Activated CD4-positive, CD25-positive, alpha-beta regulatory T cell treated with anti-CD3 and anti-CD28 coated beads, Interleukin-2, amount 50 U/mL, for 24 hours (primary cell): ENCODE measurements around the gene THRA.
A peak's percentile ranks its signal among the peaks of the same experiment; 100 is the strongest.

Source experiments
- ATAC-seq, 2 donors: fragments of 150-1000 bp; cut with Tn5 transposase; one replicate each; pipeline ENCODE4 v1.10.0; 2021; ENCODE audit warnings: mild to moderate bottlenecking in 1 of 2, moderate library complexity in 1 of 2

Gene THRA

GRCh38 chr17:40062329-40063186 lies at the start of gene THRA:
TSS of gene THRA (plus strand) at chr17:40062965. CDS start at chr17:40074489, 11,524 bp downstream.
- ATAC-seq = peak; percentile 83 to 88

- ATAC-seq = no peak
Measured at GRCh38 chr17:40014375-40014980, 48.3 kb upstream of the THRA start.

GRCh38 chr17:40015005-40015997 lies 47.5 kb upstream of the THRA start, which contains the start of gene CSF3:
TSS of gene CSF3 (plus strand) at chr17:40015440. CDS start at chr17:40015475, 35 bp downstream.
- no peak for ATAC-seq

GRCh38 chr17:40015998-40016985 lies 46.5 kb upstream of the THRA start:
- ATAC-seq = no peak

DNA sequence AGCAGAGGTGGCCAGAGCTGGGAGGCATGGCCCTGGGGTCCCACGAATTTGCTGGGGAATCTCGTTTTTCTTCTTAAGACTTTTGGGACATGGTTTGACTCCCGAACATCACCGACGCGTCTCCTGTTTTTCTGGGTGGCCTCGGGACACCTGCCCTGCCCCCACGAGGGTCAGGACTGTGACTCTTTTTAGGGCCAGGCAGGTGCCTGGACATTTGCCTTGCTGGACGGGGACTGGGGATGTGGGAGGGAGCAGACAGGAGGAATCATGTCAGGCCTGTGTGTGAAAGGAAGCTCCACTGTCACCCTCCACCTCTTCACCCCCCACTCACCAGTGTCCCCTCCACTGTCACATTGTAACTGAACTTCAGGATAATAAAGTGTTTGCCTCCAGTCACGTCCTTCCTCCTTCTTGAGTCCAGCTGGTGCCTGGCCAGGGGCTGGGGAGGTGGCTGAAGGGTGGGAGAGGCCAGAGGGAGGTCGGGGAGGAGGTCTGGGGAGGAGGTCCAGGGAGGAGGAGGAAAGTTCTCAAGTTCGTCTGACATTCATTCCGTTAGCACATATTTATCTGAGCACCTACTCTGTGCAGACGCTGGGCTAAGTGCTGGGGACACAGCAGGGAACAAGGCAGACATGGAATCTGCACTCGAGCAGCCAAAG lies 45.2 kb upstream of the THRA start:
- ATAC-seq = no peak

DNA sequence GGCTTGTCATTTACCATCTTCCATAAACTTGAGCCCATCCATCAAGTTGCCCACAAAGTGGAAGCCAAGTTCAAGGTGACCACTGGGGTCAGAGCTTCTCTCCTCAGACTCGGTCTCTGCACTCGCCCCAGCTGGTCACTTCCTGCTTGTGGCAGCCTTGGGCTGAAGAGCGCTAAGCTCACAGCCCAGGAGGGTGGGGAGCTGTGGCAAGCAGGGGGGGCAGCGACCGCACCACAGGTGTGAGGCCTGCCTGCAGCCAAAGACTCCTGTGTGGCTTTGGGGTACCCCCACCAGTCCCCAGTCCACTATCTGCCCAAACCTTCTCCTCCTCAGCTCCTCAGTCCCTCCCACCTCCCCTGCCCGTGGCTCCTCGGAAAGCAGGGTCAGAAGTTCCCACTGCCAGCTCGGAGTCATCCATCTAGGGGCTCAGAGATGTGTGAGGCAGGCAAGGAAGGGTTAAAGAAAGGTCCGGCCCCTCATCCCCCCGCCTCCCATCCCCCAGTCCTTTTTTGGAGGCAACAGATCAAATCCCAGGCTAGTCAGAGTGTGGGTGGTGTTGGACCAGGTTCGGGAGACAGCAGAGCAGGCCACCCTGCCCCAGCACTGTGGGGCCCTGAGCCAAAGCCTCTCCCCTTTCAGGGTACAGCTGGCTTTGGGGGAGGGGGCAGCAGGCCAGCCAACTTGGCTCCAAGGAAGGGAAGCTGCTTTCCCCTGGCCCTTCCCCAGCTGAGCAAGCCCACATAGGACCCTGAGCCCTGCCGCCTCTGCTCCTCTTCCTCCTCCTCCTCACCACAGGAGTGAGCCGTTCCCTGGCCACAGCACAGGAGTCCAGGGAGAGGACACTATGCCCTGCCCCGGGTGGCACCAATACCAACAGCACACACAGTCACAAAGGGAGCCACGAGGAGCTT lies 44.3 kb upstream of the THRA start:
- no peak for ATAC-seq

DNA sequence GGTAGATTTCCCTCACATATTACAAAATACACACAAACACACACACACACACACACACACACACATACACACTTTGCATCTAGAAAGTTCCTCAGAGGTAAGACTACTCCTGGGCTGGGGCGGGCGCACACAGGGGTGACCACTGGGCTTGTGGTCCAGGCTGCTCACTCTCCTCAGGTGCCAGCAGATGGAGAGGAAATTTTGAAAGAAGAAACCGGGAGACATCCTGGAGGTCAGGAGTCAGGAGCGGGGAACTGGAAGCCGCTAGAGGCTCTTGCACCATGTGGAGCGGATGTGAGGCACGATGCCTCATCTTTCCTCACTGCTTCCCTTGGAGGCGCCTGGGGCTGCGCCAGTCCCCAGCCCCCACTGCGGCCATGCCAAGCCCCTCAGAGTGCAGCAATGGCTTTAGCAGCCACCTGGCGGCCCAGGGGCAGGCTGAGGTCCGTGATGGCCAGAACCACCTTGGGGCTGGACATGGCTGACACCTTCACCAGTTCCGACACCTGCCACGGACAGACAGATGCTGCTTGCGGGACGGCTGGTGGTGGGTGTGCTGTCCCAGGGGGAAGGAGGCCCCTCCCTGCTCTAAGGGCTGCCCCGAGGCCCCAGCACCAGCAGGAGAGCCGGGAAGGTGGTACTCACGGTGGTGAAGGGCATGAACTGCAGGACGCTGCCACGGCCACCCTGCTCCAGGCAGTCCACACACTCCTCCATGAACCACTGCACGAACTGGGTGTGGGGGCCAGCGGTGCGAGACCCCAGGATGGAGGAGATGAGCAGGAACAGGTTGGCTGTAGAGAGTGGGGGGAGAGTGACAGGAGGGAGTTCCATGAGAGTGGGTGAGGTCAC lies 43.4 kb upstream of the THRA start:
- no peak for ATAC-seq

- ATAC-seq = no peak
Measured at GRCh38 chr17:40020146-40020545, 42.6 kb upstream of the THRA start.

DNA sequence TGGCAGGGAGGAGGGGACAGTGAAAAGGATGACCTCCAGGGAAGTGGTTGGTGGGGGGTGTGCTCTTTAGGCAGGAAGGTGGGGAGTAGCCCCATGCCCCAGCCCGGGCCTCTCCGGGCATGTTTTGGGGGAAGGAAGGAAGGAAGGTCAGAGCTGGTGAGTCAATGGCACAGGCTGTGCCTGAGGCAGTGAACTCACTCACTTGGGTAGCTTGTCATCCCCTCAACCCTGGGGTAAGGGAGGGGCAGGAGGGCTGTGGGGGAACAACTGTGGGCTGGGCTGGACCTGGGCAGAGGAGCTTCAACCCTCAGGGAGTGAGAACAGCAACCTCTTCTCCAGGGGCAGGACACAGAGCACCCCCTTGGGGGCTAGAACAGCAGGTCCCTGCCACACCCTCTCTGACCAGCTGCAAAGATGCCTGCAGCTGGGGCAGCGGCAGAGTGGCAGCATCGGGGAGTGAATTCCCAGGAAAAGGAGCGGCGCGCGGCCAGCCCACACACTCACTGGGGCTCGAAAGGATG lies 41.3 kb upstream of the THRA start:
- no peak for ATAC-seq

- no peak for ATAC-seq
Measured at GRCh38 chr17:40022497-40022896, 40.3 kb upstream of the THRA start.

- no peak for ATAC-seq
Measured at GRCh38 chr17:40022961-40023541, 39.7 kb upstream of the THRA start.

DNA sequence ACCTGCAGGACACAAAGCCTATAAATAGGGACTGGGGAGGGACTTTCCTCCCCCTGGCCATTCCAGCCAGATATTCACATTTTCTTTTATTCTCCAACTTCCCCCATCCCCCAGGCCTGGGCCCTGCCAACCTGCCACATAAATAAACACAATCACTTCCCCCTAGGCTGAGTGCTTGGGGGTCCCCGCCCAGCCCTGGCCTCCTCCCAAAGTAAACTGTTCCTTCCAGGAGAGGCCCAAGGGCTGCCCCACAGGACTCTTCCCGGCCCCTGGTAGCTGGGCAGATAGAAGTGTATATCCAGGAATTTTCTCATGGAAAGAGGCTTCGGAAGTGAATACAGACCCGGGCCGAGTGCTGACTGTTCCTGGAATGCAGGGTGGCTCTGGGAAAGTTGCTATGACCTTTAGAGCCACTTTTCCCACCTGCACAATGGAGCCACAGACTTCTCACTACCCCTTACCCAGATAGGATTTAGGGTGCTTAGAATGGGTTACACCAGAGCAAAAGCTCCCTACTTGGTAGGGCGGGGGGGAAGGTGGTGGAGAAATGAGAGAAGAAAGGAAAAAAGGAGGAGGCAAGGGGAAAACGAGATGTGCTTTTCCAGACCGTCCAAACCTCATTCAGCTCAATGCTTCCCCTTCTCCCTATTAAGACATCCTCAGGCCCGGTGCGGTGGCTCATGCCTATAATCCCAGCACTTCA lies 39.0 kb upstream of the THRA start:
- ATAC-seq = no peak

DNA sequence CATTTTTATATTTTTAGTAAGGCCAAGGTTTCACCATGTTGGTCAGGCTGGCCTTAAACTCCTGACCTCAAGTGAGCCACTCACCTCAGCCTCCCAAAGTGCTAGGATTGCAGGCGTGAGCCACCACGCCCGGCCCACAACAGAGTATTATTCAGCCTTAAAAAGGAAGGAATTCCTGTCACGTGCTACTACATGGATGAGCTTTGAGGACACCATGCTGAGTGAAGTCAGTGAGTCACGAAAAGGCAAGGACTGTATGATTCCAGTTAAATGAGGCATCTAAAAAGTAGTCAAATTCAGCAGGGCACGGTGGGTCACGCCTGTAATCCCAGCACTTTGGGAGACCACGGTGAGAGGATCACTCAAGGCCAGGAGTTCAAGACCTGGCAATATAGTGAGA lies 37.9 kb upstream of the THRA start:
- no peak for ATAC-seq

- no peak for ATAC-seq
Measured at GRCh38 chr17:40025559-40025958, 37.2 kb upstream of the THRA start.

DNA sequence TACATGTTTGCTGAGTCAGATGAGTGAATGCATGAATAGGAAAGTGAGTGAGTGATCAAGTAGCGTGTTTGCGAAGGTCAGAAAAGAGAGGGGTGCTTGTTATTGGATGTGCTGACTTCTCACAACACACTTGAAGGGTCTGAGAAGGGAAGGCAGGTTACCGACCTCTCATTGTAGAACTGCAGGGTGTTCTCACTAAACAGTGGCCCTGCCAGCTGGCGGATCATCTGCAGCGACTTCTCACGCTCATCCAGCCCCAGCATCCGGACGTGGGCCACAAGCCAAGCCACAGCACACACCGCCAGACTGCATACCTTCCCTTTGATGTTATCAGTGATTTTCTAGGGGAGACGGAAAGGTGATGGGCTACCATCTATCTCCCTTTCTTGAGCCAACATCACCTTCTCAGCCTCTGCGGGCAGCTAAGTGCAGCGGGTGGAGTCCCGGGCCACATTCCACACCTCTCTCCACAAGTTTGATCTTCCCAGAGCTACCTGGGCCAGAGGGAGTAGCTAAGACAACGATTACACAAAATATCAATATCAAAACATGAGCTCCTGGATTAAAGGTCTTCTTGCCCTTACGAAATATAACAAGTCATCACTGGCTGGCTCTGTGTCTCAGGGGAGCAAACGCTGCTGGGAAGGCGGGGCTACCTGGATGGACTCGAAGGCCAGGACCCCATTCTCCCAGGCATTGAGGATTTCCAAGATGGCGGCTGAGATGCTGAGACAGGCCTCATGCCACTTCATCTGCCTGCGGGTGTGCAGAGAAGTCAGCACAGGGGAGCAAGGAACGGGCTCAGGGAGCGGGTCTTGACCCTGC lies 36.6 kb upstream of the THRA start:
- ATAC-seq = peak; percentile 33 to 34

DNA sequence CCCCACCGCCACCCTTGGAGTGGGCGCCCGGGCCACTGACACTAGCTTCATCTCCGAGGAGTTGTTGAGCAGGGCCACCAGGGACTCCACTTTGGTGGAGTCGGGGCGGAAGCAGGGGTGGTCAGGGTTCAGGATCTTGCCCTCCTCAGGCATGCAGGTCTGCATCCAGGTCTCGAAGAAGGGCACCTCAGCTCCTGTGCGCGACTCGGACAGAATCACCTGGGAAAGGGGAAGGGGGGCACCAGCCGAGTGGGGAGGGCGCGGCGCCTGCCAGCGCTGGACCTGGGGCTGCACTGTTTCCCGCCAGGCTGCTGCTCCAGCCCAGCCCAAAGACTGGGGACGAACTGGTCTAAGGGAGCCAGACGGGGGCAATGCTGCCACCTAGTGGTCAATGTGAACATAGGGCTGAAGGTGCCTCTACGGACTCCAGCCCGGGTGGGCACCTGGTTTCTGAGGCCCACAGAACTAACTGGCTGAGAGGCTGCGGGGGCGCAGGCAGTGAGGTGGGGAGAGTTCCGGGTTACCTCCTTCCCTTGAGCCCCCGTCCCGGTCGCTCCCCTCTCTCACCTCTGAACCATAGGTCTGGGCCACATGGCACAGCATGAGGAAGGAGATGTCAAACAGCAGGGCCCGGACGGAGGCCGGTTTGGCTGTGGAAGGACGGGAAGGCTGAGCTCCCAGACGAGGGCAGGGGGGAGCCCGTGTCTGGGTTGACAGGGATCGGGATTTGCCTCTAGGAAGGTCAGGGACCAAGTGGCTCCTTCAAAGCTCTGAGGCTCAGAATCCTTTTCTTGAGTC lies 35.8 kb upstream of the THRA start:
- peak; percentile 90 to 92 for ATAC-seq
